Activated T-helper 1 cell treated with Interleukin-2 at 50 U/mL for 16 hours (primary cell): ENCODE data around the gene PPBP.

Experiments
- DNase-seq: peaks from one replicate; pipeline ENCODE4 v3.0.0-alpha.2; 2020; ENCODE audit warnings: low read depth

The PPBP gene

GRCh38 chr4:73948291-73948690 is 39.7 kb downstream of the PPBP start:
- no peak for DNase-seq

GRCh38 chr4:73947239-73947985 is 40.6 kb downstream of the PPBP start:
- no peak for DNase-seq

GRCh38 chr4:73945674-73946449 is 42.1 kb downstream of the PPBP start:
- DNase-seq: no peak

- DNase-seq: no peak
These were observed 42.9 kb downstream of the PPBP start for GRCh38 chr4:73945140-73945539.

GRCh38 chr4:73944061-73944875 is 43.7 kb downstream of the PPBP start:
- DNase-seq: no peak

- no peak for DNase-seq
These were observed 44.4 kb downstream of the PPBP start for GRCh38 chr4:73943555-73943954.

GRCh38 chr4:73936969-73937368 is 51.0 kb downstream of the PPBP start:
- DNase-seq: no peak
